Endothelial cell of umbilical vein (primary cell): ENCODE measurements around the gene KRT8. TPM values are rescaled to one million over a fixed set of nuclear protein-coding genes. Genes with fewer than 3 reads are reported as not detected.

Experiments used
- BruUV-seq: library from RNA; stranded (reverse); fragments of 400-500 nt; replicated peaks from 2 replicates; lab custom pipeline; 2021; lab: Mats Ljungman, UMichigan
- CTCF ChIA-PET: fragments of 300-600, 350-600 bp; sonication (Branson Sonifier 250); formaldehyde crosslinking; loops from one replicate; lab custom pipeline; 2021; ENCODE audit warnings: antibody characterized with exemption, inconsistent platforms; lab: Charles Lee
- POLR2A ChIA-PET: fragments of 300-600, 350-600 bp; sonication (Branson Sonifier 250); formaldehyde crosslinking; loops from one replicate; lab custom pipeline; 2021; ENCODE audit warnings: antibody characterized with exemption, inconsistent platforms; lab: Charles Lee
- DNase-seq: peaks from one replicate; pipeline ENCODE4 v3.0.0-alpha.2; 2011; ENCODE audit warnings: low read depth, low spot score
- FAIRE-seq: peaks from 2 replicates; lab custom pipeline; 2011; peaks lifted over from hg19 to GRCh38; lab: Jason Lieb, UNC
- H2AFZ ChIP-seq: 2 replicates; pipeline ENCODE4 v1.6.0; 2012; ENCODE audit warnings: low read depth, low read length, control low read depth, inconsistent platforms
- H3K27ac ChIP-seq: 2 replicates; pipeline ENCODE4 v1.5.1; 2011; ENCODE audit warnings: low read depth, mild to moderate bottlenecking, control low read depth, low read length, moderate library complexity; ENCODE audit not compliant: insufficient read depth
- H3K27me3 ChIP-seq, 2 experiments: 2 replicates each; pipeline versions ENCODE4 v1.6.0 to v1.6.1; 2011; ENCODE audit warnings: low read length in 2 of 2, mixed read lengths in 1 of 2; ENCODE audit not compliant: control insufficient read depth in 2 of 2, insufficient read depth in 2 of 2
- H3K36me3 ChIP-seq, 2 experiments: 2 replicates in 1 of 2; 3 replicates in 1 of 2; pipeline ENCODE4 v1.5.1; 2011; ENCODE audit warnings: low read length in 2 of 2, mild to moderate bottlenecking in 1 of 2, moderate library complexity in 1 of 2; ENCODE audit not compliant: control insufficient read depth in 2 of 2, insufficient read depth in 2 of 2; ENCODE audit errors: extremely low read depth in 1 of 2
- H3K4me1 ChIP-seq: 3 replicates; pipeline ENCODE4 v1.5.1; 2011; ENCODE audit warnings: mild to moderate bottlenecking, low read length; ENCODE audit not compliant: control insufficient read depth, insufficient read depth; ENCODE audit errors: extremely low read depth
- H3K4me2 ChIP-seq: 2 replicates; pipeline ENCODE4 v1.6.1; 2011; ENCODE audit warnings: low read length, control low read depth, mixed read lengths; ENCODE audit not compliant: insufficient read depth
- H3K4me3 ChIP-seq, 3 experiments: fragments of 200-600 bp in 1 of 3; sonication (generic), shearing (Covaris generic) in 1 of 3; replicated peaks in 1 of 3; 2 replicates each; pipeline ENCODE4 v1.5.1; 2011 to 2016; ENCODE audit warnings: control low read depth in 3 of 3, low read length in 3 of 3, mild to moderate bottlenecking in 2 of 3, inconsistent platforms in 1 of 3, low read depth in 1 of 3, moderate library complexity in 1 of 3; ENCODE audit not compliant: insufficient read depth in 1 of 3
- H3K79me2 ChIP-seq: 2 replicates; pipeline ENCODE4 v1.6.0; 2012; ENCODE audit warnings: low read length, inconsistent platforms; ENCODE audit not compliant: control insufficient read depth, insufficient read depth
- H3K9ac ChIP-seq: replicated peaks from 2 replicates; pipeline ENCODE3; 2011; ENCODE audit warnings: low read length, control low read depth; ENCODE audit not compliant: insufficient read depth; ENCODE audit errors: extremely low read depth
- H3K9me1 ChIP-seq: replicated peaks from 3 replicates; pipeline ENCODE4 v1.6.0; 2011; ENCODE audit warnings: mild to moderate bottlenecking, low read length; ENCODE audit not compliant: control insufficient read depth, insufficient read depth; ENCODE audit errors: extremely low read depth
- H3K9me3 ChIP-seq: replicated peaks from 2 replicates; pipeline ENCODE4 v1.5.1; 2012; ENCODE audit warnings: low read length, inconsistent platforms; ENCODE audit not compliant: control insufficient read depth, insufficient read depth
- H4K20me1 ChIP-seq: replicated peaks from 2 replicates; pipeline ENCODE3; 2011; ENCODE audit warnings: mild to moderate bottlenecking, low read length; ENCODE audit not compliant: control insufficient read depth, insufficient read depth; ENCODE audit errors: extremely low read depth
- CTCF ChIP-seq, 2 donors: IDR thresholded peaks; 1 replicate in 1 of 2; 2 replicates in 1 of 2; pipeline ENCODE4 v1.5.1; 2011; ENCODE audit warnings: low read length in 2 of 2, mild to moderate bottlenecking in 2 of 2, moderate library complexity in 2 of 2, control low read depth in 1 of 2, inconsistent platforms in 1 of 2, low read depth in 1 of 2; ENCODE audit not compliant: insufficient read depth in 1 of 2; ENCODE audit errors: extremely low read depth in 1 of 2
- EZH2 ChIP-seq: IDR thresholded peaks from 2 replicates; pipeline ENCODE4 v1.6.1; 2012; ENCODE audit warnings: borderline replicate concordance, low read depth, mild to moderate bottlenecking, moderate library complexity, low read length, inconsistent platforms; ENCODE audit not compliant: severe bottlenecking
- FOS ChIP-seq: IDR thresholded peaks from 2 replicates; pipeline ENCODE4 v1.6.1; 2011; ENCODE audit warnings: mild to moderate bottlenecking, low read length, moderate library complexity, borderline replicate concordance; ENCODE audit not compliant: insufficient read depth
- GATA2 ChIP-seq: IDR thresholded peaks from 2 replicates; pipeline ENCODE4 v1.7.0; 2011; ENCODE audit warnings: low read depth, mild to moderate bottlenecking, moderate library complexity, mixed read lengths, low read length; ENCODE audit not compliant: insufficient read length, insufficient read depth
- JUN ChIP-seq: IDR thresholded peaks from 2 replicates; pipeline ENCODE4 v1.6.1; 2011; ENCODE audit warnings: borderline replicate concordance, low read depth; ENCODE audit not compliant: insufficient read length, insufficient read depth
- MYC ChIP-seq: IDR thresholded peaks from one replicate; pipeline ENCODE4 v1.6.1; 2011; ENCODE audit warnings: mild to moderate bottlenecking, low read depth, low read length
- POLR2A ChIP-seq: IDR thresholded peaks from 2 replicates; pipeline ENCODE4 v1.6.1; 2012; ENCODE audit warnings: low read depth, mild to moderate bottlenecking, control low read depth, low read length
- dilution Hi-C: fragments of 300-500 bp; cut with MboI; formaldehyde crosslinking; loops from one replicate; pipeline ENCODE4 v1.15.0; 2019; ENCODE audit warnings: low sequenced_read_pairs; ENCODE audit not compliant: extremely low pct_ligation_motif_present
- intact Hi-C: fragments of 100-400 bp; cut with micrococcal nuclease; formaldehyde crosslinking; loops from one replicate; pipeline ENCODE4 v1.10.0; 2022
- polyA plus RNA-seq, 4 experiments: library from polyadenylated mRNA; depleted of rRNA in 3 of 4; stranded (reverse) in 3 of 4; unstranded in 1 of 4; fragments of >200 nt; gene quantifications; 2 replicates each; pipeline versions ENCODE4 v1.2.1 to v1.2.3, GENCODE V29; 2011 to 2012; ENCODE audit warnings: missing spikeins in 1 of 4
- total RNA-seq: library from RNA; stranded (reverse); gene quantifications from 2 replicates; pipeline ENCODE4 v1.2.3, GENCODE V29; 2021

Gene KRT8
- total and polyA plus RNA-seq, 2 donors (not counting 3 experiments of a cell fraction or from before 2014, with no cell fraction given): 23.5 to 31.7 TPM

- H3K4me1 ChIP-seq: no peaks in the 10 kb centered on the region
- no peaks in the 10 kb centered on the region for H3K9me3 ChIP-seq
- no peaks in the 10 kb centered on the region for H3K9me1 ChIP-seq
- no peaks in the 10 kb centered on the region for H3K79me2 ChIP-seq
- intact Hi-C loops: no loop called here
- no peak overlapping the region for H3K27ac ChIP-seq
- FAIRE-seq (no peak), DNase-seq (no peak)
- H3K27me3 ChIP-seq: peaks cover 5% of the 10 kb centered on the region in 2 experiments
- CTCF ChIA-PET: no interaction called here
- H3K4me2 ChIP-seq: no peak overlapping the region
- BruUV-seq: no TSS peak
- POLR2A ChIA-PET: interaction anchor here (0.7 kb wide), 1 partner anchor 102 kb away, joined by 4 read pairs; no protein-coding TSS in a partner anchor
- H2AFZ ChIP-seq: no peak overlapping the region
- dilution Hi-C loops: no loop called here
- H3K9ac ChIP-seq: no peak overlapping the region
- TF ChIP-seq FOS (no peak), POLR2A (no peak), JUN (no peak), GATA2 (no peak), CTCF (IDR thresholded peaks at IDR 0.05; ENCODE audit: extremely low read depth in 1 of 2, insufficient read depth in 1 of 2, low read depth in 1 of 2, low read length in 2 of 2) (no peak)
- H3K36me3 ChIP-seq: no peaks in the 10 kb centered on the region
- H3K4me3 ChIP-seq: no peak overlapping the region
- no peaks in the 10 kb centered on the region for H4K20me1 ChIP-seq
These were observed 53.1 kb downstream of the KRT8 start for GRCh38 chr12:52851787-52852186.

- H3K4me2 ChIP-seq: no peak overlapping the region
- H4K20me1 ChIP-seq: no peaks in the 10 kb centered on the region
- H3K79me2 ChIP-seq: no peaks in the 10 kb centered on the region
- no peak overlapping the region for H2AFZ ChIP-seq
- no peak overlapping the region for H3K27ac ChIP-seq
- intact Hi-C loops: no loop called here
- H3K9me3 ChIP-seq: no peaks in the 10 kb centered on the region
- FAIRE-seq (no peak), DNase-seq (no peak)
- TF ChIP-seq EZH2 (no peak), JUN (no peak), MYC (no peak)
- H3K36me3 ChIP-seq: no peaks in the 10 kb centered on the region
- peaks cover 5% of the 10 kb centered on the region in 2 experiments for H3K27me3 ChIP-seq
- no peaks in the 10 kb centered on the region for H3K9me1 ChIP-seq
- CTCF ChIA-PET: no interaction called here
- no TSS peak for BruUV-seq
- H3K4me1 ChIP-seq: no peaks in the 10 kb centered on the region
- dilution Hi-C loops: no loop called here
- no peak overlapping the region for H3K4me3 ChIP-seq
- H3K9ac ChIP-seq: no peak overlapping the region
- POLR2A ChIA-PET: no interaction called here
These were observed 54.2 kb downstream of the KRT8 start for GRCh38 chr12:52850681-52851080.
